HG02642 (cell line): Measurements from ENCODE around the gene SLC39A10.
A peak's percentile ranks its signal among the peaks of the same experiment; 100 is the strongest.
"Not testable (repeated sequence)": the region's sequence is repeated elsewhere in the genome, so short reads cannot be mapped to it uniquely, and the experiment has no call there.

Source experiments
- ATAC-seq: cut with Tn5 transposase; IDR thresholded peaks from one replicate; pipeline ENCODE4 v1.9.1; 2021; ENCODE audit warnings: mild to moderate bottlenecking; ENCODE audit not compliant: unreplicated experiment, poor library complexity

The SLC39A10 gene

DNA sequence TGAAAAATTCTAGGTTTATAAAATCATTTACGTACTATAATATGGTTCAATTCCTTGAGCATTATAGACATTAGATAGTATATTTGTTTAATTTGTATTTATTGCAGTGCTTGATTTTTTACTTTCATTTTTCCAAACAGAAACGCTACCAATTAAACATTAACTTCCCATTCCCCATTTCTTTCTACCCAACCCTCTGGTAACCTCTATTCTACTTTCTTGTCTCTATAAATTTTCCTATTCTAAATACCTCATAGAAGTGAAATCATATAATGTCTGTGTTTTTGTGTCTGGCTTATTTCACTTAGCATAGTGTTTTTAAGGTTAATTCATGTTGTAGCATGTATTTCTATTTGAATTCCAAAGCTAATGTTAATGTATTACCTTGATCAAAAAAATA is 11.6 kb upstream of the SLC39A10 start:
- no peak for ATAC-seq

DNA sequence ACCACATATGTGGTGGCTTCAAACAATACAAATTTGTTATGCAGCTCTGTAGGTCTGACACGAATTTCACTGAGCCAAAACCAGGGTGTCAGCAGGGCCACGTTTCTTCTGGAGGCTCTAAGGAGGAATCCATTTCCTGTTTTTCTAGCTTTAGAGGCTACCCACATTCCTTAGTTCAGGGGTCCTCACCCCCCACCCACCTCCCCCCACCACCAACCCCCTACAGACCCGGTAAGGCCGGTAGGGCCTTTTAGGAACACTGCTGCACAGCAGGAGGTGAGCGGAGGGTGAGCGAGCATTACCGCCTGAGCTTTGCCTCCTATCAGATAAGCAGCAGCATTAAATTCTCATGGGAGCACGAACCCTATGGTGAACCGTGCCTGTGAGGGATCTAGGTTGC is 10.6 kb upstream of the SLC39A10 start:
- no peak for ATAC-seq

DNA sequence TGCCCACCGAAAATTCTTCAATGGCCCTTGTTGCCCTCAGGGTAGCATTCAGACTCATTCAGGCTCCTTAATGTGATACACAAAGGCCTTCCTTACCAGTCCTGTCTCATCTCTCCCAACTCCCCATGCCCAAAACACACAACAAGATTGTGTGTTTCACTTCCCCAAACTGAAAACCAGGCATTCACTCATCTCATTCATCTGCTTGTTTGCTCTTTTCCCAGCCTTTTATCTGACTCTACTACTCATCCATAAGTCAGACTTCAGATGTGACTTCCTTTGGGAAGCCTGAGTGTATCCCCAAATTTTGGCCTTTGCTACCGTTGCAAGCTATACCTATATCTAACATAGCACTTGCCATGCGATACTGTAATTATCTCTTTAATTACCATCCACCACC is 9.7 kb upstream of the SLC39A10 start:
- no peak for ATAC-seq

DNA sequence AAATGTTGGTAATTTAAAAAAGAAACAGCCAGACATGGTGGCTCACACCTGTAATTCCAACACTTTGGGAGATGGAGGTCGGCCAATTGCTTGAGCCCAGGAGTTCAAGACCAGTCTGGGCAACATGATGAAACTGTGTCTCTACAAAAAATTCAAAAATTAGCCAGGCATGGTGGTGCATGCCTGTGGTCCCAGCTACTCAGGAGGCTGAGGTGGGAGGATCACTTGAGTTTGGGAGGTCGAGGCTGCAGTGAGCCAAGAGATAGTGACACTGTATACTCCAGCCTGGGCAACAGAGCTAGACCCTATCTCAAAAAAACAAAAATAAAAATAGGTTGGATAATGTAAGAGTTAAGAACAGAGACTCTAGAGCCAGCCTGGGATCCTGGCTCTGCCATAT is 8.7 kb upstream of the SLC39A10 start:
- not testable (repeated sequence) for ATAC-seq

DNA sequence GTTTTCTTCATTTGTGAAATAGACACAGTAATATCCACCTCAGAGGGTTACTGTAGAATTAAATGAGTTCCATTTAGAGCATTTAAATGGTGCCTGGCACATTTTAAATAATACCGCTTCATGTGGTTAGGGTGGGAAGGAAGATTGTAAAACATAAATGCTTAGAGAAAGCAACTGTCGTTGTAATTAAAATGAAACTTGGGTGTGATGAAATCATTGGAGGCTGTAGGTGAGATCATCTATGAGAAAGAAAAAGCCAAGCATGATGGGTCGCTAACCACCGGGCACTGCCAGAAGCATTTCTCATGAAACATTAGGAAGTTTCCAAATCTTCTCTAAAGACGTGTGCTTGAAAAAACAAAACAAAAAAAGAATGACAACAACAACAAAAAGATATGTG is 8.2 kb upstream of the SLC39A10 start:
- no peak for ATAC-seq

DNA sequence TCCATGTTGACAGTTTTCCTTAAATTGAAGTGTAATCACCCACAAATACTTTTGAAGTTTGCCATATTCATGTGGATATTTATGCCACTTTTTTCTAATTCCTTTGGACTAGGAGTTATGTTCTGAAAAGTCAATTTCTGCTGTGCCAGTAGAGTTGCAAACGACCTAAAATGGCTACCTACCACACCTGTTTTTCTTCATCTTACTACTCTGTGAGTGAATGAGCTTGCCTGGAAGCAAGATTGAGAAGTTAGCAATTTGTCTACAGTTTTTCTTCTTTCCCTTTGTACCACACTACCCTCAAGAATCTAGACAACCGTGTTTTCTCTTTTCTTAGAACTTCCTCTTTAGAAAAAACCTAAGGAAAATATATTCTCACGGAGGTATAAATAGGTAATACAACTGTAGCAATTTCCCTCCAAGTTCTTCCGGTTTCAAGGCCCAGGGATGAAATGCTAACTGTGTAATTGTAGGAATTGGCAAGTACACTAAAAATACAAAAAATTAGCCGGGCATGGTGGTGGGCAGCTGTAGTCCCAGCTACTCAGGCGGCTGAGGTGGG is 7.3 kb upstream of the SLC39A10 start:
- peak; percentile 32 for ATAC-seq

DNA sequence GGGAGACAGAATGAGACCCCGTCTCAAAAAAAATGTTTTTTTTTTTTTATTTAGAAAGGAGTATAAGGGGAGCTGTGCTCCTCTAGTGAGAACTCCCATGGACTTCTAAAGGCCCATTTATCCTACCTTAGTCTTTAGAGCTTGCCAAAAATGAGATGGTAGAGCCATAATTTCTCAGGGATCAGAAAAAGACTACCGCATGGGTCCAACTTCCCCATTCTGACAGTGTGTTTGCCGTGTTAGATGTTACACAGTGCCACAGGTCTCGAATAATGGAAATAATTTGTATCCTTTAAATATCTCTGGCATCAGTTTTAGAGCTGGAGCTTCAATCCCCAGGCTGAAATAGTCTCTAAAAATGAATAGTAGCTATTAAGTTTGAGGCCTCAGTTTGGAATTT is 6.0 kb upstream of the SLC39A10 start:
- no peak for ATAC-seq

DNA sequence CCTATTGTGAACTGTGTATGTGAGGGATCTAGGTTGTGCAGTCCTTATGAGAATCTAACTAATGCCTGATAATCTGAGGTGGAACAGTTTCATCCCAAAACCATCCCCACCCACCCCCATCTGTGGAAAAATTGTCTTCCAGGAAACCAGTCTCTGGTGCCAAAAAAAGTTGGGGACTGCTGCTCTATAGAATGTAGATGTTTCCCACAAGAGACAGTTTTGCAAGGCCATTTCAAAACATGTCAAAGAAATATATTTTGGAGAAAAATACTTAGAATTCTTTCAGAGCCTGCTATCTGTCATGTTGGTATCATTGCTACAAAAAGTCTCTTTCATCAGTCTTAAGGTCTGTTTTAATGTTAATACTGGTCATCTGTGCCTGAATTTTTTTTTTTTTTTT is 4.1 kb upstream of the SLC39A10 start:
- ATAC-seq: no peak

DNA sequence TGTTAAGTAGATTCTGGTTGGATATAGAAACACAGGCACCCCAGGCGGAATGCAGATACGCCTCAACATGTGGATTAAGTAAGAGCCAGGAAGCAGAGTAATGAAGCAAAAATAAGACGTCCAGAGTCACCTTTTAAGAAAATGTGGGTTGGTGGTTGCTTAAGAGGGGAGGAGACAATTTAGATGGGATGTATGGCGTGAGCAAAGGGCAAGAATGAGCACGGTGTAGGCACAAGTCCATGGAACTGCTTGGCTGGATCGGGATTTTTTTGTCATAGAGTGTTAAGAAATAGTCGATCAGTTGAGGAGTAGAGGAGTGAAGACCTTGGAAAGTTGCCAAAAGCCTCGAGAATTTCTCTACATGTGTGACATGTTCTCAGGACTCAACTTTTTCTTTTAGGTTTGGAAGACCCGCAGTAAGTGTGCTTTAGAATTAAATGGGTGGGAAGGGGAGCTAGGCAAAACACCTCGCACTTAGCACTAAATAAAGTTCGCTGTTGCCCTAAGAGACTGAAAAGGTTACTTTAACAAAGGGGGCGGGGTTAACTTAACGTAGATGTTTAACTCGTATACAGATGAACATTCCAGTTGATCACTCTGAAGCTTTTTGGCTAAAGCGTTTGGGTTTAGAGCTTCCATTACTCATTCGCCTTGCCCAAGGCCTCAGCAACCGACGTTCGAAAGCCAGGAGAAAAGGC is 716 bp upstream of the SLC39A10 start:
- no peak for ATAC-seq

DNA sequence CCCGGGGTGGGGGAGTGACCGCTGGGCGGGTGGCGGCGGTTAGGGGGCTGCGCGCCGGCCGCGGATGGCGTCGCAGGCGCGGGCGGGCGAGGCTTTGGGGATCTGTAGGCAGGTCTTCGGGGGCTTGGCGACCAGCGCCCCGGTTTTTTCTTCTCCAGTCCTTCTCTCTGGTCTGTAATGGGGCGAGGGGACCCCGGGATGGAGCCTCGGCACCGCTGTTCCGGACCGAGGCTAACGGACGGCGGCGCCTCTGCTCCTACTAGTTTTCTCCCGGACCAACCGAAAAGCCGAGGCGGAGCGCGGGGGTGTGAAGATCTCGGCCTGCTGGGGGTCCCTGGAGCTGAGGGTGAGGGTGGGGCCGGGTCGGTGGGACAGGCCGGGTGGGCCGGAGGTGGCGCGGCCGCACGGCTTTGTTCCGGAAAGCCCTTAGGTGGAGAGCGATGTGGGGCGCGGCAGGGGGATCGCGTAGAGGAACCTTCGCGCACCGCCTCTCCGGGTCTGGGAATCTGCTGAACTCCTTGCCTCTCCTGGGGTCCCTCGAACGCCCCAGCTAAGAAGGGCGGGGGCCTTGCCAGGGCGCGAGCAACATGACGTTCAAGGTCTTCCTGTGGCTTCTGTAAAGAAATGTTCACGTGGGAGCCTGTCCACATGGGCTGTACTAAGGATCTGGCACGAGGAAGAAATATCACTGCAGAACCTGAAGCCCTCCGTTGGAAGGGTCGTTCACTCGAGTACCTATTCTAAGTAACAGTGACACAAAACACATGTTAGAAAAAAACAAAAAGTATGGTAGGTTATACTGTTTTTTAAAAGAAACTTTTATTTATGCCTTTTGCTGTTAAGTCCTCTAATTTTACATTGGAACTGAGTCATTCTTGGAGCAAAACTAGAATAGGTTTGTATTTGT is 861 bp downstream of the SLC39A10 start:
- peak; percentile 27 for ATAC-seq

DNA sequence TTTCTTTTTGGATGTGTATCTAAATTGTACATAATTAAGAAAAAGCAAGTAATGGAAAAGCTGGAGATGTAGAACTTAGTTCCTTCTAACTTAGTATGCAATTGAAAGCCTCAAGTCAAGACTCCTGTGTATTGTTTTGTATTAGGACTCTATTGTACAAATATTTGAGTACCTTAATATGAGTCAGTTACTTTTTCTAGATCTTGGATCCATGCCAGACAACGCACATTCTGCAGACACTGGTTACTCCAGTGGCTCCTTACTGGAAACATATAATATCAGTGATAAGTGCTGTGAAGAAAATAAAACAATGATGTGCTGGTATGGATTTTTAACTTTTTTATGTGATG is 1.5 kb downstream of the SLC39A10 start:
- ATAC-seq: no peak

DNA sequence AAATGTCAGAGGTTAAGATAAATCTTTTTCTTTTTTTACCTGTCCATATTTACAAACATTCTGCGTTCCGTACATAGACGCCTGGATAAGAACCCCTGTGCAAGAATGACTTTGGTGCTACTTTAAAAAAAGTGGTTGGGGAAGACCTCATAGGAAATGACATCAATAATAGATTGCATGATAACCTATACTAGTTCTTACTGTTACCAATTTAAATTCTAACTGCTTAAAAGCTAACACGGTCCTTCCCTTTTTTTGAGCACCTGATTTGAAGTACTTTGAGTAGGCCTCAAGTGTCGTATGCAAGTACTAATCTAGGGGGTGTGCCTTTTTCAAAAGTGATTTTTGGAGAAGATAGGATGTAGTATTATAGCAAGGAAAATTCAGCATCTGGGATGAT is 2.1 kb downstream of the SLC39A10 start:
- no peak for ATAC-seq

DNA sequence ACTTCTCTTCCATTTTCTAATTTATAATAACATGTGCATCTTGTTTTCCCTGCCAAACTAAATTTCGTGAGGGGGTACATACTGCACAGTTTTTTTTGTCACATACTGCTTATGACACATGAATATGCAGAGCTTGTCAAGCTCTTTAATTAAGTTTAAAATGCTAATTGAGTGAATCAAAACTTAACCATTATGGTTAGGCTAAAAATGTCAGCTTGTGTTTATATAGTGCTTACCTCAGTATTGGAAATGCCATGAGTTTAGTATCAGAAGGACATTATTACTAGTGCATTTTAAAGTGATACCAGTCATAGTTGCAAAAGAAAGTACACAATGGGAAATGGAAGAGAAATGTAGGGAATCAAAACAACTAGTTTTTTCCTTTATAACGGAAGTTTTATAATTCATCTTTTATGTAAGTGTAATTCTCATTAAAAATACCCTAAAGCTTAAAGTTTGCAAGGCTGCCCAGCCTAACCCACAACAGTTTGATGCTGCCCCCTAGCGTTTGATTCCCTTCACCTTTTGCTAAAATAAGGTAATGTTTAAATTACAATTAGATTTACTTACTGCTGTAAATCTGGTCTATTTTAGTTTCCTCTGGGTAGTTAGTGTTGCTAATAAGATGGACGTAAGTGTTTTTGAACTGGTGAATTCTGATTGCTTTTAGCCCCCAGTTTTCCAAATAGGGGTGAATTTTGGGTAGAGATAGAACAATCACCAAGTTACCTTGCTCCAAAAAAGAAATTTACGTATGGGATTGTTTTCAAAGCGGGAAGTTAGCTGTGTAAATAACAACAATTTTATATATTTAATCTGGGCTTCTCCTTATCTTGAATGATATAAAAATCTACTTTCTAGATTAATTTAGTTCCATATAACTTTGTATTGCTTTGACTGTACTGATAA is 3.2 kb downstream of the SLC39A10 start:
- no peak for ATAC-seq

DNA sequence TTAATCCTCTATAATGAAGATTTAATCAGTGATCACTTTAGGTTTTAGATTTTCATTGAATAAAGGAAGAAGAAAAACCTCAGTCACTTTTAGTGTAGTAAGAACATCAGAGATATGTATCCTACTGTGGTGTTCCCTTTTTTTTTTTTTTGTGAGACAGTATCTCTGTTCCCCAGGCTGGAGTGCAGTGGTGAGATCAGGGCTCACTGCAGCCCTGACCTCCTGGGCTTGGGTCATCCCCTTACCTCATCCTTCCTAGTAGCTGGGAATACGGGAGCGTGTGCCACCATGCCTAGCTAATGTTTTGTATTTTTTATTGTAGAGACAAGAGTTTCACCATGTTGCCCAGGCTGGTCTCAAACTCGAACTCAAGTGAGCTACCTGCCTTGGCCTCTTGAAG is 5.1 kb downstream of the SLC39A10 start:
- ATAC-seq: no peak

DNA sequence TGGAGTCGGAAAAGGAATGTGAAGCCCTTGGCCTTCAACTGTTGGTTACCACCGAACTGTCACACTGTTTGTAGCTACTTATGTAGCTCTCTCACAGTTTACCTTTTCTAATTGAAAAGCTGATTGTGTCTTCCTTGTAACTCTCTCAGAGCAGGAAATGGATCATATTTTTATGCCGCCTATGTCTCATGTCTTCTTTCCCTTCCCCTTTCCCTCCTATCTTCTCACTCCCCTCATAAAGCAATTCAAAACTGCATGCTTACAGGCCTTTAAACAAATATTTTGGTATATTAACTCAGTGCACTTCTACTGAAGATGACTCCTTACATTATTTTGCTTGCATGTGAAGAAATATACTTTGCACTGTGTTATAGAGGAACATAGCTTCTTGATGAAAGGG is 6.0 kb downstream of the SLC39A10 start:
- ATAC-seq: no peak

DNA sequence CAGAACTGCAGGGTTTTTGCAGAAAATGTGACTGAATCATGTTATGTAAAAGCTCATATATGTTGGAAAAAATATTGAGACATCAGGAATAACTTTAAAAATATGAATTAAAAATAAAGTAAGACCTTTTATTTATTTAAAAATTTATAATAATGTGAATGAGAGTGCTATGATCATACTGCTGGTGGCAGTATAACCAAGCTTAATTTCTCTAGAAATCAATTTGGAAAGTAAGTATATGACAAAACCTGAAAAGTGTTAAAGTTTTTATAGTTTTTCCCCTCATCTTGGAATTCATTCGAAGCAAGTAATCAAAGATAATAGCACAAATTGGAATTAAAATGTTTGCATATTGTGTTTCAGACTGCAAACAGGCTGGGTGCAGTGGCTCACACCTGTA is 7.5 kb downstream of the SLC39A10 start:
- no peak for ATAC-seq

DNA sequence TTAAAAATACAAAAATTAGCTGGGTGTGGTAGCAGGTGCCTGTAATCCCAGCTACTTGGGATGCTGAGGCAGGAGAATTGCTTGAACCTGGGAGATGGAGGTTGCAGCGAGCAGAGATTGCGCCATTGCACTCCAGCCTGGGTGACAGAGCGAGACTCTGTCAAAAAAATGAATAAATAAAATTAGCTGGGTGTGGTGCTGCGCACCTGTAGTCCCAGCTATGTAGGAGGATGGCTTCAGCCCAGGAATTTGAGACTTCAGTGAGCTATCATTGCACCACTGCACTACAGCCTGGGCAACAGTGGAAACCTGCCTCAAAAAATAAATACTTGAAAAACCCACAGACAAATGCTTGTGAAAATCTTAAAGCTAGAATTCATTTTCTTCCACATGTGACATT is 8.1 kb downstream of the SLC39A10 start:
- ATAC-seq: not testable (repeated sequence)

DNA sequence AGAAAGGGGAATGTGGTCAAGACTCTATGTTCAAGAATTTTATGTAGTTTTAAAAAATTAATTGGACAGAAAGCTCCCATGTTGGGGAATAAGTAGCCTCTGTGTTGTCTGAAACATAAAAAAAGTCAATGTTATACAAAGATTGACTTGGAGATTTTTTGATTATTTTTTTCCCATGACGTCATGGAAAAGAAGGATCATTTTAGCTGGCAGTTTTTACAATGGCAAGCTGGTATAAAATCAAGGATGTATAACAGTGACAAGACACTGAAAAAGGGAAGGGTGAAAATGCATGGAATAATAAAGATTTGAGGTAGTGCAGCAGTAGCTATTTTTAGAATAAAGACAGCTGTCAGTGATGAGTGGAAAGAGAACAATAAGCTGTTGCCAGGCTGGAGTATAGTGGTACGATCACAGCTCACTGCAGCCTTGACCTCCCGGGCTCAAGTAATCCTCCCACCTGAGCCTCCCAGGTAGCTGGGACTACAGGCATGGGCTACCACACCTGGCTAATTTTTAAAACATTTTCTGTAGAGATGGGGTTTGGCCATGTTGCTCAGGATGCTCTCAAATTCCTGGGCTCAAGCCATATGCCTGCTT is 9.2 kb downstream of the SLC39A10 start:
- ATAC-seq: no peak

DNA sequence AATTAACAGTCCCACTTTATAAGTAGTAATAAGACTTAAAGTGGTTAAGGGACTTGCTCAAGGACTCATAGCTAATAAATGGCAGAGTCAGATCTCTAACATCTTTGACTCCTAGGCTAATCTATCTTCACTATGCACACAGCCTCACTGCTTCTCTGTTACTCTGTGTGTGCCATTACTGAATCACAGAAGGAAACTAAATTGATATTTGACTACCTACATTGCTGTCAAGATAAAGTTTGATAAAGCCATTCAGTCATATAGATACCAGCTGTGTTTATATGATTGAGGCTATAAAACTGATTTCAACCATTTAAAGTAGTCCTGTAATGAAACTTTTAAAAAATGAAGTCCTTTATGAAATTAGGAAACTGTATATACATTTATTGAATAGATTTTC is 10.9 kb downstream of the SLC39A10 start:
- ATAC-seq: no peak

DNA sequence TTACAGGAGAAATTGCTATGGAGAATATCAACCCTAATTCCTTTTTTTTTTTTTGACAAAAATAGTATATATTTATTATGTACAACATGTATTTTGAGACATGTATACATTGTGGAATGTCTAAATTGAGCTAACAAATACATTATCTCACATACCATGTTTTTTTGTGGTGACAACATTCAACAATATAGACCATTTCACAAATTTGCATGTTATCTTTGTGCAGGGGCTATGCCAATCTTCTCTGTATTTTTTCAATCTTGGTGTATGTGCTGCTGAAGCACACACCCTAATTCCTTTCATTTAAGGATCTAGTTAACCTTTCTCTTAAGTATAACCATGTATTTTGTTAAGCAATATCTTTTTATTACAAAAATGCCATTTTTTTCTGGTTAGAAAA is 13.2 kb downstream of the SLC39A10 start:
- ATAC-seq: no peak
